H9 (cell line): Measurements from ENCODE around the gene MICAL3. TPM values are rescaled to one million over a fixed set of nuclear protein-coding genes. Genes with fewer than 3 reads are reported as not detected.

Experiments
- DNase-seq: peaks from one replicate; pipeline ENCODE4 v3.0.0-alpha.2; 2017
- H2AFZ ChIP-seq: one replicate; pipeline ENCODE4 v1.6.1; 2013; ENCODE audit warnings: mild to moderate bottlenecking, low read length, control low read depth, moderate library complexity
- H2AK5ac ChIP-seq: 2 replicates; pipeline ENCODE4 v1.6.1; 2013; ENCODE audit warnings: low read length, control low read depth, mixed read lengths; ENCODE audit not compliant: insufficient read length
- H2BK120ac ChIP-seq: one replicate; pipeline ENCODE4 v1.6.1; 2013; ENCODE audit warnings: low read depth, mild to moderate bottlenecking, low read length, control low read depth, inconsistent platforms; ENCODE audit not compliant: poor library complexity, severe bottlenecking
- H2BK12ac ChIP-seq: 2 replicates; pipeline ENCODE4 v1.6.1; 2013; ENCODE audit warnings: low read length, control low read depth, mixed read lengths, low read depth; ENCODE audit not compliant: insufficient read length
- H2BK15ac ChIP-seq: 2 replicates; pipeline ENCODE4 v1.6.1; 2013; ENCODE audit warnings: low read depth, low read length, control low read depth
- H2BK20ac ChIP-seq: one replicate; pipeline ENCODE4 v1.6.1; 2013; ENCODE audit warnings: low read depth, mild to moderate bottlenecking, low read length, control low read depth, inconsistent platforms; ENCODE audit not compliant: poor library complexity, severe bottlenecking
- H2BK5ac ChIP-seq: 2 replicates; pipeline ENCODE4 v1.6.1; 2013; ENCODE audit warnings: low read length, control low read depth, mixed read lengths; ENCODE audit not compliant: insufficient read length
- H3K14ac ChIP-seq: 2 replicates; pipeline ENCODE4 v1.6.1; 2013; ENCODE audit warnings: low read length, control low read depth; ENCODE audit not compliant: insufficient read depth
- H3K18ac ChIP-seq: 2 replicates; pipeline ENCODE4 v1.6.1; 2013; ENCODE audit warnings: low read depth, mild to moderate bottlenecking, mixed read lengths, low read length, control low read depth; ENCODE audit not compliant: insufficient read length
- H3K23ac ChIP-seq: 2 replicates; pipeline ENCODE4 v1.6.1; 2013; ENCODE audit warnings: low read length, control low read depth, mixed read lengths, low read depth; ENCODE audit not compliant: insufficient read length
- H3K23me2 ChIP-seq: 2 replicates; pipeline ENCODE4 v1.6.1; 2013; ENCODE audit warnings: low read depth, mild to moderate bottlenecking, mixed read lengths, low read length, control low read depth; ENCODE audit not compliant: insufficient read length, poor library complexity, severe bottlenecking
- H3K27ac ChIP-seq: 2 replicates; pipeline ENCODE4 v1.5.1; 2013; ENCODE audit warnings: low read length, control low read depth, mixed read lengths, low read depth; ENCODE audit not compliant: insufficient read length
- H3K27me3 ChIP-seq: 2 replicates; pipeline ENCODE4 v1.6.1; 2013; ENCODE audit warnings: low read length, control low read depth, inconsistent platforms; ENCODE audit not compliant: insufficient read depth
- H3K4ac ChIP-seq: 2 replicates; pipeline ENCODE4 v1.6.1; 2013; ENCODE audit warnings: low read depth, mild to moderate bottlenecking, control low read depth, inconsistent platforms, low read length, moderate library complexity
- H3K4me1 ChIP-seq: 2 replicates; pipeline ENCODE4 v1.6.1; 2013; ENCODE audit warnings: low read length, control low read depth, inconsistent platforms; ENCODE audit not compliant: insufficient read depth
- H3K4me2 ChIP-seq: 2 replicates; pipeline ENCODE4 v1.6.1; 2013; ENCODE audit warnings: low read length, control low read depth, mixed read lengths; ENCODE audit not compliant: insufficient read length, insufficient read depth
- H3K56ac ChIP-seq: 2 replicates; pipeline ENCODE4 v1.6.1; 2013; ENCODE audit warnings: low read depth, mild to moderate bottlenecking, mixed read lengths, low read length, control low read depth; ENCODE audit not compliant: insufficient read length
- H3K79me1 ChIP-seq: 2 replicates; pipeline ENCODE4 v1.6.1; 2013; ENCODE audit warnings: low read depth, mild to moderate bottlenecking, moderate library complexity, low read length, control low read depth, inconsistent platforms; ENCODE audit not compliant: insufficient read depth, poor library complexity, severe bottlenecking
- H3K79me2 ChIP-seq: 2 replicates; pipeline ENCODE4 v1.6.1; 2013; ENCODE audit warnings: low read length, control low read depth, inconsistent platforms; ENCODE audit not compliant: insufficient read depth
- H3K9ac ChIP-seq: 2 replicates; pipeline ENCODE4 v1.6.1; 2013; ENCODE audit warnings: low read length, control low read depth, mixed read lengths; ENCODE audit not compliant: insufficient read length; ENCODE audit errors: extremely low read depth
- H3K9me3 ChIP-seq: one replicate; pipeline ENCODE4 v1.6.1; 2013; ENCODE audit warnings: low read depth, low read length, inconsistent platforms; ENCODE audit not compliant: control insufficient read depth
- H3T11ph ChIP-seq: one replicate; pipeline ENCODE4 v1.6.1; 2013; ENCODE audit warnings: mild to moderate bottlenecking, low read length, control low read depth, inconsistent platforms
- H4K20me1 ChIP-seq: one replicate; pipeline ENCODE4 v1.6.1; 2013; ENCODE audit not compliant: control insufficient read depth, insufficient read length, insufficient read depth
- H4K5ac ChIP-seq: 2 replicates; pipeline ENCODE4 v1.6.1; 2013; ENCODE audit warnings: low read depth, mild to moderate bottlenecking, mixed read lengths, low read length, control low read depth; ENCODE audit not compliant: insufficient read length
- H4K8ac ChIP-seq: replicated peaks from 2 replicates; pipeline ENCODE4 v1.6.1; 2013; ENCODE audit warnings: low read length, control low read depth, mixed read lengths, low read depth; ENCODE audit not compliant: insufficient read length
- H4K91ac ChIP-seq: 2 replicates; pipeline ENCODE4 v1.6.1; 2013; ENCODE audit warnings: low read depth, mild to moderate bottlenecking, moderate library complexity, mixed read lengths, low read length, control low read depth; ENCODE audit not compliant: insufficient read length
- H3K27ac Mint-ChIP-seq, 3 experiments: 2 replicates in 2 of 3; 3 replicates in 1 of 3; pipeline ENCODE4 v1.8.0; 2020 to 2021; ENCODE audit warnings: mixed read lengths in 3 of 3, mild to moderate bottlenecking in 1 of 3, moderate library complexity in 1 of 3
- H3K27me3 Mint-ChIP-seq: 2 replicates; pipeline ENCODE4 v1.8.0; 2021; ENCODE audit warnings: low read depth, mild to moderate bottlenecking, moderate library complexity, mixed read lengths
- H3K36me3 Mint-ChIP-seq, 3 experiments: 2 replicates in 2 of 3; 3 replicates in 1 of 3; pipeline ENCODE4 v1.8.0; 2020 to 2021; ENCODE audit warnings: low read depth in 3 of 3, mixed read lengths in 3 of 3; ENCODE audit not compliant: insufficient read depth in 1 of 3
- H3K4me1 Mint-ChIP-seq, 2 experiments: 2 replicates each; pipeline ENCODE4 v1.8.0; 2020; ENCODE audit warnings: mixed read lengths in 2 of 2
- H3K4me3 Mint-ChIP-seq, 2 experiments: 2 replicates in 1 of 2; 3 replicates in 1 of 2; pipeline ENCODE4 v1.8.0; 2020 to 2021; ENCODE audit warnings: mild to moderate bottlenecking in 2 of 2, mixed read lengths in 2 of 2, moderate library complexity in 1 of 2
- H3K9me3 Mint-ChIP-seq, 2 experiments: 2 replicates in 1 of 2; 3 replicates in 1 of 2; pipeline ENCODE4 v1.8.0; 2020; ENCODE audit warnings: mild to moderate bottlenecking in 2 of 2, mixed read lengths in 2 of 2, moderate library complexity in 1 of 2
- WGBS: extraction: QIAGEN DNeasy Blood & Tissue Kit; methylation state at CpG from one replicate; pipeline ENCODE4 v1.1.7; 2013; ENCODE audit warnings: missing lambda C conversion rate, low lambda C conversion rate, mixed read lengths; ENCODE audit not compliant: insufficient read length; ENCODE audit errors: extremely low coverage; 5-methylcytosine and 5-hydroxymethylcytosine counted together
- total RNA-seq: library from RNA; stranded (reverse); gene quantifications from 2 replicates; pipeline ENCODE4 v1.2.1, GENCODE V29; 2021
- TF ChIP-seq, protein P1 (sequence below): fragments of 200-600 bp; sonication (generic); conservative IDR thresholded peaks from 3 replicates; pipeline ENCODE4 v1.8.0; 2021; ENCODE audit warnings: antibody characterized with exemption, mild to moderate bottlenecking

The MICAL3 gene
- total RNA-seq, 1 experiment from 2014 or later: 50.2 TPM

DNA sequence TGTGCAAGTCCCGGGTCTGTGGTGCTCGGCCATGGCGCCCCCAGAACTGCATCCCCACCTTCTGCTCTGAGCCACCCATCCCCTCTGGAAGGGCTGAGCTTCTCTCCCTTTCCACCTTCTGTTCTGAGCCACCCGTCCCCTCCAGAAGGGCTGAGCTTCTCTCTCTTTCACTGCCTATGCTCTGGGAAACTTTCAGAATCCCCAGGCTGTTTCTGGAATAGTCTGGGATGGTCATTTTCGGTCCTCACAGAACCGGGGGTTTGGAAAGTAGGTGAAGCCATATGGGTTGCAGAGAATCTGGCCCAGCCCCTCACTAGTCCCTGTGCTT lies 246.7 kb downstream of the MICAL3 start:
- Histone ChIP-seq H3K79me2 (0 out of 2 replicates have a peak, but pooled peaks cover 2% of the 10 kb centered on the region), H4K5ac (no peak overlapping the region), H4K20me1 (no peaks in the 10 kb centered on the region), H3T11ph (no peak overlapping the region), H3K79me1 (no peaks in the 10 kb centered on the region), H3K27ac (no peak overlapping the region), H2AFZ (no peak overlapping the region), H3K14ac (no peak overlapping the region; the same call in 1 of the 2 replicates), H3K23me2 (peaks cover 11% of the 10 kb centered on the region), H2BK20ac (no peak overlapping the region), H2BK120ac (no peak overlapping the region), H3K23ac (no peak overlapping the region), H3K27me3 (no peaks in the 10 kb centered on the region), H4K91ac (no peak overlapping the region), H4K8ac (no peak overlapping the region), H3K18ac (no peak overlapping the region), H3K9me3 (no peaks in the 10 kb centered on the region), H3K56ac (no peak overlapping the region), H2AK5ac (no peak overlapping the region), H2BK12ac (no peak overlapping the region), H2BK5ac (no peak overlapping the region), H3K9ac (no peak overlapping the region), H3K4me1 (peaks cover 5% of the 10 kb centered on the region; the same call in 1 of the 2 replicates), H2BK15ac (no peak overlapping the region), H3K4me2 (no peak overlapping the region), H3K4ac (no peak overlapping the region)
- no peak overlapping the region; a peak in 1 of 7 replicates for H3K27ac Mint-ChIP-seq
- no peak overlapping the region for H3K4me3 Mint-ChIP-seq
- H3K27me3 Mint-ChIP-seq: peaks cover 35% of the 10 kb centered on the region
- H3K36me3 Mint-ChIP-seq: peaks cover 0 to 4% (median 0%) of the 10 kb centered on the region in 3 experiments; a peak in 2 of 7 replicates
- WGBS: no CpG with 5 or more reads among the region's 6 CpGs
- no peak for DNase-seq
- no peaks in the 10 kb centered on the region; a peak in 2 of 5 replicates for H3K9me3 Mint-ChIP-seq
- TF ChIP-seq, protein P1, sequence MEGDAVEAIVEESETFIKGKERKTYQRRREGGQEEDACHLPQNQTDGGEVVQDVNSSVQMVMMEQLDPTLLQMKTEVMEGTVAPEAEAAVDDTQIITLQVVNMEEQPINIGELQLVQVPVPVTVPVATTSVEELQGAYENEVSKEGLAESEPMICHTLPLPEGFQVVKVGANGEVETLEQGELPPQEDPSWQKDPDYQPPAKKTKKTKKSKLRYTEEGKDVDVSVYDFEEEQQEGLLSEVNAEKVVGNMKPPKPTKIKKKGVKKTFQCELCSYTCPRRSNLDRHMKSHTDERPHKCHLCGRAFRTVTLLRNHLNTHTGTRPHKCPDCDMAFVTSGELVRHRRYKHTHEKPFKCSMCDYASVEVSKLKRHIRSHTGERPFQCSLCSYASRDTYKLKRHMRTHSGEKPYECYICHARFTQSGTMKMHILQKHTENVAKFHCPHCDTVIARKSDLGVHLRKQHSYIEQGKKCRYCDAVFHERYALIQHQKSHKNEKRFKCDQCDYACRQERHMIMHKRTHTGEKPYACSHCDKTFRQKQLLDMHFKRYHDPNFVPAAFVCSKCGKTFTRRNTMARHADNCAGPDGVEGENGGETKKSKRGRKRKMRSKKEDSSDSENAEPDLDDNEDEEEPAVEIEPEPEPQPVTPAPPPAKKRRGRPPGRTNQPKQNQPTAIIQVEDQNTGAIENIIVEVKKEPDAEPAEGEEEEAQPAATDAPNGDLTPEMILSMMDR: no peak
- H3K4me1 Mint-ChIP-seq: peaks cover 28 to 34% of the 10 kb centered on the region in 2 experiments
